GM23338 (cell line): Measurements from ENCODE around the gene IFI6. TPM values are rescaled to one million over a fixed set of nuclear protein-coding genes. Genes with fewer than 3 reads are reported as not detected.

Source experiments
- ATAC-seq: fragments of 200-7000 bp; cut with Tn5 transposase; 3 replicates; pipeline ENCODE4 v1.9.1; 2020
- DNase-seq: peaks from one replicate; pipeline ENCODE4 v3.0.0-alpha.2; 2015; ENCODE audit warnings: low spot score
- H2AFZ ChIP-seq: fragments of 200-600 bp; sonication (generic); 2 replicates; pipeline ENCODE4 v1.8.0; 2016; ENCODE audit warnings: antibody characterized with exemption, mild to moderate bottlenecking, moderate library complexity
- H3F3A ChIP-seq: fragments of 200-600 bp; sonication (generic); replicated peaks from 2 replicates; pipeline ENCODE4 v1.8.0; 2017; ENCODE audit warnings: antibody characterized with exemption, mixed run types, low read depth
- H3K27ac ChIP-seq: fragments of 200-600 bp; sonication (generic); 2 replicates; pipeline ENCODE4 v1.6.1; 2016; ENCODE audit warnings: low read depth
- H3K27me3 ChIP-seq: fragments of 200-600 bp; sonication (generic); 2 replicates; pipeline ENCODE4 v1.8.0; 2016; ENCODE audit warnings: mild to moderate bottlenecking, mixed run types, moderate library complexity; ENCODE audit not compliant: insufficient read depth
- H3K36me3 ChIP-seq: fragments of 200-600 bp; sonication (generic); 2 replicates; pipeline ENCODE4 v1.8.0; 2016; ENCODE audit warnings: mild to moderate bottlenecking; ENCODE audit not compliant: insufficient read depth
- H3K4me1 ChIP-seq: fragments of 200-600 bp; sonication (generic); 2 replicates; pipeline ENCODE4 v1.8.0; 2016; ENCODE audit warnings: mild to moderate bottlenecking, moderate library complexity; ENCODE audit not compliant: insufficient read depth
- H3K4me2 ChIP-seq: fragments of 200-600 bp; sonication (generic); 2 replicates; pipeline ENCODE4 v1.7.1; 2017; ENCODE audit warnings: mixed run types
- H3K4me3 ChIP-seq: fragments of 200-600 bp; sonication (generic); 2 replicates; pipeline ENCODE4 v1.6.1; 2016; ENCODE audit warnings: mixed run types
- H3K79me2 ChIP-seq: fragments of 200-600 bp; sonication (generic); replicated peaks from 2 replicates; pipeline ENCODE4 v1.8.0; 2017; ENCODE audit warnings: mild to moderate bottlenecking; ENCODE audit not compliant: insufficient read depth
- H3K9me2 ChIP-seq: fragments of 200-600 bp; sonication (generic); 2 replicates; pipeline ENCODE4 v1.8.0; 2017; ENCODE audit not compliant: insufficient read depth
- H4K20me1 ChIP-seq: fragments of 200-600 bp; sonication (generic); replicated peaks from 2 replicates; pipeline ENCODE4 v1.8.0; 2017; ENCODE audit warnings: mild to moderate bottlenecking; ENCODE audit not compliant: insufficient read depth
- H3K27ac Mint-ChIP-seq: 2 replicates; pipeline ENCODE4 v1.8.0; 2020; ENCODE audit warnings: inconsistent platforms, mild to moderate bottlenecking, moderate library complexity, mixed read lengths
- H3K27me3 Mint-ChIP-seq: 3 replicates; pipeline ENCODE4 v1.8.0; 2022; ENCODE audit warnings: low read depth, mild to moderate bottlenecking, moderate library complexity, mixed read lengths, inconsistent platforms; ENCODE audit not compliant: insufficient read depth, poor library complexity
- H3K36me3 Mint-ChIP-seq: 3 replicates; pipeline ENCODE4 v1.8.0; 2021; ENCODE audit warnings: low read depth, mild to moderate bottlenecking, inconsistent platforms, moderate library complexity, mixed read lengths
- H3K4me1 Mint-ChIP-seq: 3 replicates; pipeline ENCODE4 v1.8.0; 2020; ENCODE audit warnings: mild to moderate bottlenecking, inconsistent platforms, mixed read lengths
- H3K4me3 Mint-ChIP-seq: 3 replicates; pipeline ENCODE4 v1.8.0; 2021; ENCODE audit warnings: moderate library complexity, mild to moderate bottlenecking, inconsistent platforms, mixed read lengths
- H3K9me3 Mint-ChIP-seq: 3 replicates; pipeline ENCODE4 v1.8.0; 2020; ENCODE audit warnings: moderate library complexity, mild to moderate bottlenecking, inconsistent platforms, mixed read lengths
- CREB1 ChIP-seq: fragments of 250-450 bp; sonication (Bioruptor Pico); IDR thresholded peaks from 2 replicates; pipeline ENCODE4 v1.5.0; 2020; ENCODE audit warnings: low read depth, mild to moderate bottlenecking, moderate library complexity
- EZH2 ChIP-seq: fragments of 200-600 bp; sonication (generic); IDR thresholded peaks from one replicate; pipeline ENCODE4 v1.8.0; 2017; ENCODE audit warnings: antibody characterized with exemption, mild to moderate bottlenecking, low read depth; ENCODE audit not compliant: unreplicated experiment
- EZH2phosphoT487 ChIP-seq: fragments of 200-600 bp; sonication (generic); IDR thresholded peaks from one replicate; pipeline ENCODE4 v1.8.1; 2018; ENCODE audit warnings: antibody characterized with exemption; ENCODE audit not compliant: unreplicated experiment
- JUNB ChIP-seq: IDR thresholded peaks from one replicate; pipeline ENCODE4 v1.6.1; 2016; ENCODE audit warnings: antibody characterized with exemption; ENCODE audit not compliant: unreplicated experiment
- NANOG ChIP-seq: IDR thresholded peaks from 2 replicates; pipeline ENCODE4 v1.6.1; 2016; ENCODE audit warnings: antibody characterized with exemption, borderline replicate concordance
- POLR2AphosphoS5 ChIP-seq: IDR thresholded peaks from 2 replicates; pipeline ENCODE4 v1.6.1; 2016; ENCODE audit warnings: antibody characterized with exemption, low read depth
- STAT1 ChIP-seq: IDR thresholded peaks from one replicate; pipeline ENCODE4 v1.6.1; 2016; ENCODE audit warnings: antibody characterized with exemption; ENCODE audit not compliant: unreplicated experiment
- ZNF114 ChIP-seq: fragments of 250-450 bp; sonication (Bioruptor Pico); IDR thresholded peaks from 2 replicates; pipeline ENCODE4 v1.5.0; 2020; ENCODE audit warnings: mild to moderate bottlenecking, moderate library complexity
- ZNF331 ChIP-seq: fragments of 250-450 bp; sonication (Bioruptor Pico); IDR thresholded peaks from 2 replicates; pipeline ENCODE4 v1.5.0; 2020; ENCODE audit warnings: low read depth, mild to moderate bottlenecking, moderate library complexity
- polyA plus RNA-seq: library from polyadenylated mRNA; unstranded; fragments of >200 nt; fragmentation: Nextera tagmentation; extraction: Ambion mirVana; gene quantifications from 2 replicates; pipeline ENCODE4 v1.2.1, GENCODE V29; 2016
- total RNA-seq: library from RNA; depleted of rRNA; stranded (reverse); fragments of >200 nt; shearing (Covaris generic); gene quantifications from 2 replicates; pipeline ENCODE4 v1.2.3, GENCODE V29; 2014
- TF ChIP-seq, protein P1 (sequence below): IDR thresholded peaks from one replicate; pipeline ENCODE4 v1.6.1; 2018; ENCODE audit warnings: antibody characterized with exemption; ENCODE audit not compliant: unreplicated experiment
- TF ChIP-seq, protein P2 (sequence below), 2 experiments: fragments of 200-600 bp in 1 of 2; sonication (generic) in 1 of 2; conservative IDR thresholded peaks; 2 replicates each; pipeline versions ENCODE4 v1.5.1 to v1.6.1; 2016 to 2017; ENCODE audit warnings: antibody characterized with exemption in 2 of 2, low read depth in 2 of 2, mild to moderate bottlenecking in 2 of 2, moderate library complexity in 1 of 2
- TF ChIP-seq, protein P3 (sequence below): IDR thresholded peaks from 2 replicates; pipeline ENCODE4 v1.6.1; 2016; ENCODE audit warnings: antibody characterized with exemption
- TF ChIP-seq, protein P4 (sequence below): fragments of 250-450 bp; sonication (Bioruptor Pico); IDR thresholded peaks from 2 replicates; pipeline ENCODE4 v1.5.0; 2020; ENCODE audit warnings: mild to moderate bottlenecking, moderate library complexity

IFI6 gene
- total and polyA plus RNA-seq, 2 experiments from 2014 or later, result 6.3 to 16.0 TPM

DNA sequence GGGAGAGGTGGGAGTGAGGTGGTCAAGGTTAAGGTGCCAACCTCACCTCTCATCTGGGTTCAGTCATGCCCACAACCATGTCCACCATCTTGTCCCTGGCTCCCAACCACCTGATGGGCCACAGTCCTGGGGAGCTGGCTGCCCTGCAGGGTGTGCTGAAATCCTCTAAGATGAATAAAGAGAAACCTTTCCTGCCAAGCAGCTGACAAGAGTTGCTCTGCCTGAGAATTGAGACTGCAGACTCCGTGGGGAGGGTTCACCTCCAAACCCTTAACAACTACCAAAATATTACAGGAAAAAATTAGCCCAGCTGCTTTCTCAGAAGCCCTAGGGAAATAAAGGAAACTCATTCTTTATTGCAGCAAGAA is 21.8 kb downstream of the IFI6 start:
- Histone ChIP-seq H3K27ac (no peak overlapping the region), H2AFZ (peak overlapping the region; percentile 16)

More for the DNA sequence above, 21.8 kb downstream of the IFI6 start:
- Mint-ChIP-seq H3K27me3 (peaks cover 2% of the 10 kb centered on the region), H3K36me3 (no peaks in the 10 kb centered on the region), H3K9me3 (no peaks in the 10 kb centered on the region), H3K4me1 (peaks cover 22% of the 10 kb centered on the region), H3K27ac (no peak overlapping the region), H3K4me3 (no peak overlapping the region)
- Histone ChIP-seq H3K4me1 (peaks cover 15% of the 10 kb centered on the region), H4K20me1 (no peaks in the 10 kb centered on the region), H3K36me3 (no peaks in the 10 kb centered on the region), H3K4me3 (no peak overlapping the region), H3K4me2 (no peak overlapping the region), H3K27me3 (no peaks in the 10 kb centered on the region), H3K9me2 (no peaks in the 10 kb centered on the region; the same call in 1 of the 2 replicates), H3F3A (peaks cover 9% of the 10 kb centered on the region; the same call in 1 of the 2 replicates), H3K79me2 (no peaks in the 10 kb centered on the region)
- no peak for DNase-seq
- ATAC-seq, result no peak
- TF ChIP-seq EZH2phosphoT487, result no peak
- TF ChIP-seq, protein P1, sequence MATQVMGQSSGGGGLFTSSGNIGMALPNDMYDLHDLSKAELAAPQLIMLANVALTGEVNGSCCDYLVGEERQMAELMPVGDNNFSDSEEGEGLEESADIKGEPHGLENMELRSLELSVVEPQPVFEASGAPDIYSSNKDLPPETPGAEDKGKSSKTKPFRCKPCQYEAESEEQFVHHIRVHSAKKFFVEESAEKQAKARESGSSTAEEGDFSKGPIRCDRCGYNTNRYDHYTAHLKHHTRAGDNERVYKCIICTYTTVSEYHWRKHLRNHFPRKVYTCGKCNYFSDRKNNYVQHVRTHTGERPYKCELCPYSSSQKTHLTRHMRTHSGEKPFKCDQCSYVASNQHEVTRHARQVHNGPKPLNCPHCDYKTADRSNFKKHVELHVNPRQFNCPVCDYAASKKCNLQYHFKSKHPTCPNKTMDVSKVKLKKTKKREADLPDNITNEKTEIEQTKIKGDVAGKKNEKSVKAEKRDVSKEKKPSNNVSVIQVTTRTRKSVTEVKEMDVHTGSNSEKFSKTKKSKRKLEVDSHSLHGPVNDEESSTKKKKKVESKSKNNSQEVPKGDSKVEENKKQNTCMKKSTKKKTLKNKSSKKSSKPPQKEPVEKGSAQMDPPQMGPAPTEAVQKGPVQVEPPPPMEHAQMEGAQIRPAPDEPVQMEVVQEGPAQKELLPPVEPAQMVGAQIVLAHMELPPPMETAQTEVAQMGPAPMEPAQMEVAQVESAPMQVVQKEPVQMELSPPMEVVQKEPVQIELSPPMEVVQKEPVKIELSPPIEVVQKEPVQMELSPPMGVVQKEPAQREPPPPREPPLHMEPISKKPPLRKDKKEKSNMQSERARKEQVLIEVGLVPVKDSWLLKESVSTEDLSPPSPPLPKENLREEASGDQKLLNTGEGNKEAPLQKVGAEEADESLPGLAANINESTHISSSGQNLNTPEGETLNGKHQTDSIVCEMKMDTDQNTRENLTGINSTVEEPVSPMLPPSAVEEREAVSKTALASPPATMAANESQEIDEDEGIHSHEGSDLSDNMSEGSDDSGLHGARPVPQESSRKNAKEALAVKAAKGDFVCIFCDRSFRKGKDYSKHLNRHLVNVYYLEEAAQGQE, result no peak
- TF ChIP-seq, protein P2, sequence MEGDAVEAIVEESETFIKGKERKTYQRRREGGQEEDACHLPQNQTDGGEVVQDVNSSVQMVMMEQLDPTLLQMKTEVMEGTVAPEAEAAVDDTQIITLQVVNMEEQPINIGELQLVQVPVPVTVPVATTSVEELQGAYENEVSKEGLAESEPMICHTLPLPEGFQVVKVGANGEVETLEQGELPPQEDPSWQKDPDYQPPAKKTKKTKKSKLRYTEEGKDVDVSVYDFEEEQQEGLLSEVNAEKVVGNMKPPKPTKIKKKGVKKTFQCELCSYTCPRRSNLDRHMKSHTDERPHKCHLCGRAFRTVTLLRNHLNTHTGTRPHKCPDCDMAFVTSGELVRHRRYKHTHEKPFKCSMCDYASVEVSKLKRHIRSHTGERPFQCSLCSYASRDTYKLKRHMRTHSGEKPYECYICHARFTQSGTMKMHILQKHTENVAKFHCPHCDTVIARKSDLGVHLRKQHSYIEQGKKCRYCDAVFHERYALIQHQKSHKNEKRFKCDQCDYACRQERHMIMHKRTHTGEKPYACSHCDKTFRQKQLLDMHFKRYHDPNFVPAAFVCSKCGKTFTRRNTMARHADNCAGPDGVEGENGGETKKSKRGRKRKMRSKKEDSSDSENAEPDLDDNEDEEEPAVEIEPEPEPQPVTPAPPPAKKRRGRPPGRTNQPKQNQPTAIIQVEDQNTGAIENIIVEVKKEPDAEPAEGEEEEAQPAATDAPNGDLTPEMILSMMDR (conservative IDR thresholded peaks at IDR 0.05; ENCODE audit: low read depth in 2 of 2), result no peak
- no peak for TF ChIP-seq JUNB
- TF ChIP-seq EZH2, result no peak
- TF ChIP-seq, protein P3, sequence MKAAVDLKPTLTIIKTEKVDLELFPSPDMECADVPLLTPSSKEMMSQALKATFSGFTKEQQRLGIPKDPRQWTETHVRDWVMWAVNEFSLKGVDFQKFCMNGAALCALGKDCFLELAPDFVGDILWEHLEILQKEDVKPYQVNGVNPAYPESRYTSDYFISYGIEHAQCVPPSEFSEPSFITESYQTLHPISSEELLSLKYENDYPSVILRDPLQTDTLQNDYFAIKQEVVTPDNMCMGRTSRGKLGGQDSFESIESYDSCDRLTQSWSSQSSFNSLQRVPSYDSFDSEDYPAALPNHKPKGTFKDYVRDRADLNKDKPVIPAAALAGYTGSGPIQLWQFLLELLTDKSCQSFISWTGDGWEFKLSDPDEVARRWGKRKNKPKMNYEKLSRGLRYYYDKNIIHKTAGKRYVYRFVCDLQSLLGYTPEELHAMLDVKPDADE, result no peak
- no peak for TF ChIP-seq POLR2AphosphoS5
- no peak for TF ChIP-seq CREB1 (CRISPR knock-in tag)
- no peak for TF ChIP-seq ZNF331 (CRISPR knock-in tag)
- no peak for TF ChIP-seq STAT1
- TF ChIP-seq, protein P4, sequence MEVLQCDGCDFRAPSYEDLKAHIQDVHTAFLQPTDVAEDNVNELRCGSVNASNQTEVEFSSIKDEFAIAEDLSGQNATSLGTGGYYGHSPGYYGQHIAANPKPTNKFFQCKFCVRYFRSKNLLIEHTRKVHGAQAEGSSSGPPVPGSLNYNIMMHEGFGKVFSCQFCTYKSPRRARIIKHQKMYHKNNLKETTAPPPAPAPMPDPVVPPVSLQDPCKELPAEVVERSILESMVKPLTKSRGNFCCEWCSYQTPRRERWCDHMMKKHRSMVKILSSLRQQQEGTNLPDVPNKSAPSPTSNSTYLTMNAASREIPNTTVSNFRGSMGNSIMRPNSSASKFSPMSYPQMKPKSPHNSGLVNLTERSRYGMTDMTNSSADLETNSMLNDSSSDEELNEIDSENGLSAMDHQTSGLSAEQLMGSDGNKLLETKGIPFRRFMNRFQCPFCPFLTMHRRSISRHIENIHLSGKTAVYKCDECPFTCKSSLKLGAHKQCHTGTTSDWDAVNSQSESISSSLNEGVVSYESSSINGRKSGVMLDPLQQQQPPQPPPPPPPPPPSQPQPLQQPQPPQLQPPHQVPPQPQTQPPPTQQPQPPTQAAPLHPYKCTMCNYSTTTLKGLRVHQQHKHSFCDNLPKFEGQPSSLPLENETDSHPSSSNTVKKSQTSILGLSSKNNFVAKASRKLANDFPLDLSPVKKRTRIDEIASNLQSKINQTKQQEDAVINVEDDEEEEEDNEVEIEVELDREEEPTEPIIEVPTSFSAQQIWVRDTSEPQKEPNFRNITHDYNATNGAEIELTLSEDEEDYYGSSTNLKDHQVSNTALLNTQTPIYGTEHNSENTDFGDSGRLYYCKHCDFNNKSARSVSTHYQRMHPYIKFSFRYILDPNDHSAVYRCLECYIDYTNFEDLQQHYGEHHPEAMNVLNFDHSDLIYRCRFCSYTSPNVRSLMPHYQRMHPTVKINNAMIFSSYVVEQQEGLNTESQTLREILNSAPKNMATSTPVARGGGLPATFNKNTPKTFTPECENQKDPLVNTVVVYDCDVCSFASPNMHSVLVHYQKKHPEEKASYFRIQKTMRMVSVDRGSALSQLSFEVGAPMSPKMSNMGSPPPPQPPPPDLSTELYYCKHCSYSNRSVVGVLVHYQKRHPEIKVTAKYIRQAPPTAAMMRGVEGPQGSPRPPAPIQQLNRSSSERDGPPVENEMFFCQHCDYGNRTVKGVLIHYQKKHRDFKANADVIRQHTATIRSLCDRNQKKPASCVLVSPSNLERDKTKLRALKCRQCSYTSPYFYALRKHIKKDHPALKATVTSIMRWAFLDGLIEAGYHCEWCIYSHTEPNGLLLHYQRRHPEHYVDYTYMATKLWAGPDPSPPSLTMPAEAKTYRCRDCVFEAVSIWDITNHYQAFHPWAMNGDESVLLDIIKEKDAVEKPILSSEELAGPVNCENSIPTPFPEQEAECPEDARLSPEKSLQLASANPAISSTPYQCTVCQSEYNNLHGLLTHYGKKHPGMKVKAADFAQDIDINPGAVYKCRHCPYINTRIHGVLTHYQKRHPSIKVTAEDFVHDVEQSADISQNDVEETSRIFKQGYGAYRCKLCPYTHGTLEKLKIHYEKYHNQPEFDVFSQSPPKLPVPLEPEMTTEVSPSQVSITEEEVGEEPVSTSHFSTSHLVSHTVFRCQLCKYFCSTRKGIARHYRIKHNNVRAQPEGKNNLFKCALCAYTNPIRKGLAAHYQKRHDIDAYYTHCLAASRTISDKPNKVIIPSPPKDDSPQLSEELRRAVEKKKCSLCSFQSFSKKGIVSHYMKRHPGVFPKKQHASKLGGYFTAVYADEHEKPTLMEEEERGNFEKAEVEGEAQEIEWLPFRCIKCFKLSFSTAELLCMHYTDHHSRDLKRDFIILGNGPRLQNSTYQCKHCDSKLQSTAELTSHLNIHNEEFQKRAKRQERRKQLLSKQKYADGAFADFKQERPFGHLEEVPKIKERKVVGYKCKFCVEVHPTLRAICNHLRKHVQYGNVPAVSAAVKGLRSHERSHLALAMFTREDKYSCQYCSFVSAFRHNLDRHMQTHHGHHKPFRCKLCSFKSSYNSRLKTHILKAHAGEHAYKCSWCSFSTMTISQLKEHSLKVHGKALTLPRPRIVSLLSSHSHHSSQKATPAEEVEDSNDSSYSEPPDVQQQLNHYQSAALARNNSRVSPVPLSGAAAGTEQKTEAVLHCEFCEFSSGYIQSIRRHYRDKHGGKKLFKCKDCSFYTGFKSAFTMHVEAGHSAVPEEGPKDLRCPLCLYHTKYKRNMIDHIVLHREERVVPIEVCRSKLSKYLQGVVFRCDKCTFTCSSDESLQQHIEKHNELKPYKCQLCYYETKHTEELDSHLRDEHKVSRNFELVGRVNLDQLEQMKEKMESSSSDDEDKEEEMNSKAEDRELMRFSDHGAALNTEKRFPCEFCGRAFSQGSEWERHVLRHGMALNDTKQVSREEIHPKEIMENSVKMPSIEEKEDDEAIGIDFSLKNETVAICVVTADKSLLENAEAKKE (CRISPR knock-in tag), result no peak
- TF ChIP-seq ZNF114 (CRISPR knock-in tag), result no peak
- TF ChIP-seq NANOG, result no peak
